HG03565 (cell line): ENCODE data around the gene FBXO44.
"Not testable (repeated sequence)": the region's sequence is repeated elsewhere in the genome, so short reads cannot be mapped to it uniquely, and the experiment has no call there.

Experiments
- ATAC-seq: cut with Tn5 transposase; IDR thresholded peaks from one replicate; pipeline ENCODE4 v1.9.1; 2021; ENCODE audit warnings: mild to moderate bottlenecking, moderate library complexity; ENCODE audit not compliant: unreplicated experiment

The FBXO44 gene

DNA sequence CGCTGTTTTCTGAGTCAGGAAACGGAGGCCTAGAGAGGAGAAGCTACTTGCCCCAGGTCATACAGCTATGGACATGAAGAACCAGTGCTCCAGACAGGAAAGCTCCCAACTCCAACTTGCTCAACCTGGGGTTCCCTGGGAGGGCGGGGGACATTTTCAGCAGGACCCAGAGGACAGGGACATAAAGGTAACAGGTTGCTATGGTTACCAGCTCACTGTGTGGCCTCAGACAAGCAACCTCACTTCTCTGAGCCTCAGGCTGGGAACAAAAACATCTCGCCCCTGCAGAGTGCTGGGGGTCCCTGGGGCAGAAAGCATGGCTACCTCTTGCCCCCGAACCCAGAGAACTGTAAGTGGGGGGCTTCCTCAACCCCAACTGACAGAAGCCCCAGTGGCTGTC, 16.6 kb upstream of the FBXO44 start:
- no peak for ATAC-seq

DNA sequence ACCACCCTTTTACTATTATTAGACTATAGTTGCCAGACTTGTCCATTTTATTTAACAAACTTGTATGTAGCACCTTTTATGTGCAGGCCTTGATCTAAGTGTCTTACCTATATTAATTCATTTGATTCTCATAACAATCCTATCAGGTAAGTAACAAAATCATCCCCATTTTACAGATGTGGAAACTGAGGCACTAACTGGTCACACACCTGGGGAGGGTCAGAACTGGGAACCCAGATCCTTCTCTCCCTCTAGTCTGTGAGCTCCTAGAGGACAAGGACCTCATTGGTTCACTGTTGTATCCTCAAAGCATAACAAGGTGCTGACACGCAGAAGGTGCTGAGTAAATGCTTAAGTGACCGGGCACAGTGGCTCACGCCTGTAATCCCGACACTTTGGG, 15.3 kb upstream of the FBXO44 start:
- no peak for ATAC-seq

DNA sequence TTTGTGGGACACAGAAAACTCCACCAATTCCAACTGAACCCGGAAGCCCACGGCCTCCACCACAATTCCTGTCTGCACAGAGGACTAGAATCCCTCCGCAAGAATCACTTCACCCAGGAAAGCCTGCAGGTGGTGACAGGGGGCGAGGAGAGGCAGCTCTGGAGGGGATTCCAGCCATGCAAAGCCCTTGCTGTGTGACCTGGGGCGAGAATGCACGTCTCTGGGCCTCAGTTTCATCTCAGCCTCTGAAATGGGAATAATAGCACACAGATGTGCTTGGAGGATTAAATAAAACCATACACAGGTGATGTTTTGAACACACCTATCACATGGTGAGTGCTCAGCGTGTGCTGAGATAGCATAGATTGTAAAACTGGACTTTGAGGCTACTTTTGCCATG, 14.6 kb upstream of the FBXO44 start:
- no peak for ATAC-seq

DNA sequence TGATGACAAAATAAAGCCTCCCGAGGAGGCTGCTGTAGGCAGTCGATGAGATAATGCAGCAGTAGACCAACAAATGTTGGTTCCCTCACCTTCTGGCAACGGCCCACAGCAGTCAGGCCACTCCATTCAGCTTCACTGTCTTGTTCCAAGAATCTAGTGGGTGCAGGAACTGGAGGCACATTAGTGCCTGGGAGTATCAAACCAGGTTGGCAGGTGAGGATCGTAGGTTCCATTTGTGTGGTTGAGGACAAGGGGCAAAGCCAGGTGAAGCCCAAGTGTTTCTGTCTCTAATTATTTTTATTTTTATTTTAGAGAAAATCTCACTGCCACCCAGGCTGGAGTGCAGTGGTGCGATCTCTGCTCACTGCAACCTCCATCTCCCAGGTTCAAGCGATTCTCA, 13.7 kb upstream of the FBXO44 start:
- no peak for ATAC-seq

DNA sequence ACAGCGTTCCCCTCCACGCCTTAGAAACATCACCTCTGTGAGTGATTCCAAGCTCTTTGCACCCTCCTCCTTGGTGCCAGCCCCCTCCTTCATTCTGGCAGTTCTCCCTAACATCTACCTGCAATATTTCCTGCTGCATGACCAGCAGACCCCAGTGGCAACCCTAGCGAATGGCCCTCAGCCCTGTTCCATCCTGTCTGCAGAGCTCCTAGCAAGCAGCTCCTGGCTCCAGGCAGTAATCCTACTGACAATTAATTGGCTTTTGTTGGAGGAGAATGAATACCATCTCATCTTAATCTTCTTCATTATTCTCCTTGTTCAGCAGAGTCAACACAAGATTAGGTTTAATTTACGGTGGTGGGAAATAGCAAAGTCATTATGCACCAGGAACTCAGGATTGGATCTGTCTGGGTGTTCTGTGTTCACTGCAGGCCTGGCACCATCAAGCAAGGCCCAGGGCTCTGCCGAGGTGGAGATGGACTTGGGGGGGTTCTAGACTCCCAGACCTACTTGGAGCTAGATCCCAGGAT, 12.8 kb upstream of the FBXO44 start:
- ATAC-seq: no peak

DNA sequence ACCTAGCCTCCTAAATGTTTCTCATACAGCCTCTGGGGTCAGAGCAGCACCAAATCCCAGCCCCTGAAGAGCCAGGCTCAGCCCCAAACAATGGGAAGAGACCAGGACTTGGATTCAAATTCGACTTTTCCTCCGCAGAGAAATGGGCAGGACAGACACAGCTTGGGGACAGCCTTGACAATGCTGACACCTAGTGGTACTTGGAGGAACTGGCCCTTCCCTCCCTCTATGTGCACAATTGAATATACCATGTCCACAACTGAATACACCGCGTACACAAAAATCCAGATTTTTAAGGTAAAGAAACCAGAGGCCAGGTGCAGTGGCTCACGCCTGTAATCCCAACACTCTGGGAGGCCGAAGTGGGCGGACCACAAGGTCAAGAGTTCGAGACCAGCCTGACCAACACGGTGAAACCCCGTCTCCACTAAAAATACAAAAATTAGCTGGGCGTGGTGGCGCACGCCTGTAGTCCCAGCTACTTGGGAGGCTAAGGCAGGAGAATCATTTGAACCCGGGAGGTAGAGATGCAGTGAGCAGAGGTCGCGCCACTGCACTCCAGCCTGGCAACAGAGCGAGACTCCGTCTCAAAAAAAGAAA, 12.2 kb upstream of the FBXO44 start:
- ATAC-seq: not testable (repeated sequence)

DNA sequence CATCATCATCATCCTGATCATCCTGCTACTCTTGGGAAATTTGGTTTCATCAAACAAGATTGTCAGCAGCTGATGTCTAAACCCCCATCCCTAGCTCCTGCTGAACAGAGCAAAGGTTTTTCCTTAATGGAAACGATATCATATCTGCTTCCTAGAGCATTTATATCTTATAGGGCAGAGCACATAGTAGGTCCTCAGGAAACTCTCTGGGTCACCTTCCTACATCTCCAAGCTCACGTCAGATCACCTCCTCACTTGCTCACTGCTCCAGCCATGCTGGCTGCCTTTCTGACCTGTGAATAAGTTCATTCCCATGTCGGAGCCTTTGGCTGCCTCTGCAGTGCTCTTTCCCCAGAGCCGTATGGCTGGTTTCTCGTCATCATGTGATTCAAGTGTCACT, 10.9 kb upstream of the FBXO44 start:
- ATAC-seq: no peak

DNA sequence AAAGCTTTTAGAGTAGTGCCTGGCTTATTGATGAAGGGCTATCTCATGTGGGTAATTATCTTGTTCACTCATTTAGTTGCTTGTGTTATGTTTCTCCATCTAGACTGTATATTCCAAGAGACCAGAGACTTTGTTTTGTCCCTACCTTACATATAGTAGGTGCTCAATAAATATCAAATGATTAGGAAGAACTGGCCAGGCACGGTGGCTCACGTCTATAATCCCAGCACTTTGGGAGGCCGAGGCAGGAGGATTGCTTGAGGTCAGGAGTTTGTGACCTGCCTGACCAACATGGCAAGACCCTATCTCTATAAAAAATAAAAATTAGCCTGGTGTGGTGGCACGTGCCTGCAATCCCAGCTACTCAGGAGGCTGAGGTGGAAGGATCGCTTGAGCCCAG, 9.4 kb upstream of the FBXO44 start:
- no peak for ATAC-seq

DNA sequence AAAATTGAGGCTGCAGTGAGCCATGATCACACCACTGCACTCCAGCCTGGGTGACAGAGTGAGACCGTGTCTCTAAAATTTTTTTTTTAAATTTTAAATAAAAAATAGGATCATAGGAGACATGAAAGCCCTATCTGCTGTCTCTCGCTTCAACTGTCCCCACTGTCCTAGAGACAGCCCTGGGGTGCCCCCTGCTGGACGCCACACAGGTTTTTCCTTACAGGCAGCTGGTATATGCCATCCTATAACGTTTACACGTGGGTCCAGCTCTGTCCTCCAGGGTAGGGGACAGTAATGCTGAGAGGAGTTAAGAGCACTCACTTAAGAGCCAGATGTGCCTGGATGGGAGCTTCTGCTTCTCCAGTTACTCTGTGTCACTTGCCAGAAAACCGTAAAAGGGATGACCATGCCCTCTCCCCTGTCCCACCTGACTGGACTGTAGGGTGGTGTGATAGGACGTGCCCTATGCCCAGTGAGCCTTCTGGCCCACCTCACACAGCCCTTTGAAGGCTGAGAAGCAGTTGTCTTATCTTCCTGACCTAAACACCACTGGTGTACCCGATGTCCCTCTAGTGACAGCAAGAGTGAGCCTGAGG, 8.9 kb upstream of the FBXO44 start:
- no peak for ATAC-seq

DNA sequence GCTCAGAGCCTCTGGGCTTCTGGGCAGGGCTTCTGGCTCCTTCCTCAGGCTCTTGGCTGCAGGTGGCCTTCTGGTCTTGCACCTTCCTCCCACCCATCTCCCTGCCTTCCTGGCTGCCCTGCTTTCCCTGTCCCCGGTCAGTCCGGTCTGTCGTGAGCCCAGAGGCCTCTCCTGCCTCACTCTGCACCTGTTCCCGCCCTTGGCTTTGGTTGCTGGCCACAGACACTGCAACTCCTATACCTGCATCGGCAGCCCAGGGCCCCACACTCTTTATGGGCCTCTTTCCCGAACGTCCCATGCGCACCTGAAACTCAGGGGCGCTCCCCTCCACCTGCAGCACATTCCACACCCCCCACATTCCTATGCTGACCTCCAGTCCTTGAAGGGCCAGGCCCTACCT, 8.4 kb upstream of the FBXO44 start:
- no peak for ATAC-seq

DNA sequence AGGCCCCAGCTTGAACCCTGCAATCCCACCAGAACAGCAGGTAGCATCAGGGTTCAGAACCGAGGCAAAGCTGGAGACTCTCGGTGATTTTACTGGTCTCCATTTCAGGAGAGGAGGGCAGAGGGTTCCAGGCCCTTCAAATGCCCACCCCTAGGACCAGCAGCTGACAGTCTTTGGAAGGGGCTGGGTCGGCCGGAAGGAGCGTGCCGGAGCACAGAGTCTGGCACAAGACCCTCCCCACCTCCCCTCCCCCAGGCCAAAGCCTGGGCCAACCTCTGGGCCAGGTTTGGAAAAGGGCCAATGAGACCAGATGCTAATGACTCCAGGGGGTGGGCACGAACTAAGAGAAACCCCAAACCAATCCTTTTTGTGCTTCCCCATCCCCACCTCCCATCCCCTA, 7.3 kb upstream of the FBXO44 start:
- ATAC-seq: no peak

DNA sequence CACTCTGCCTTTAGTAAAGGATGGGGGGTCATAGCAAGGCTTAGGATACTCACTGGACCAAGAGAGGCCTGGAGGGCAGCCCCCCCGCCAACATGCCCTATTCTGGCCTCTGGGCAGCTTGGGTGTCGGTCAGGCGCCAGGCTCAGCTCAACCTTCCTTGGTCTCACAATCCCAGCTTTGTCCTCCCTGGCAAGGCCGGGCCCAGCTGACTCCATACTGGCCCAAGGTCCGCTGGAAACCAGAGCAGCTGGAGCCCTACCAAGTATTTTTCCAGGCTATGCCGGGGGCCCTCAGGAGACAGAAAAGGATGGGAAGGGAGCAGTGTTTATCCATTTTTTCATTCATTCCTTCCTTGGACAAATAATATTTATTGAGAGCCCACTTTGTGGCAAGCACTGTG, 6.6 kb upstream of the FBXO44 start:
- no peak for ATAC-seq

DNA sequence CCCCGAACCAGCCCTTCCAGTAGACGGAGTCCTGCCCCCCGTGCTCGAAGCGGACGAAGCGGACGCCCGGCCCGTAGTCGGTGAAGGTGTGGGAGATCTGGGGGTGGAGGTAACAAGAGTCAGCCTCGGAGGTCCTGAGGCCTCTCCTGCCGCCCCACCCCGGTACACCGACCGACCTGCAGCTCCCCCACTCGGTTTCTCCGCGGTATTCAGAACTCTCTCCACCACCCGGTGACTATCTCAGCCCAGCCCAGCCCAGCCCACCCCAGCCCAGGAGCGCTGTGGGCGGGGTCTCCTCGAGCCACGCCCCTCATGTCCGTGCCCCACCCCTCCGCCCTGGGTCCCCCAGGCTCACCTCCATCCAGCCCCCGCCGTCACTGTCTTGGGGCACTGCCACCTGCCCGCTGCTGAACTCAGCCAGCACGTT, 5.9 kb upstream of the FBXO44 start:
- ATAC-seq: no peak

DNA sequence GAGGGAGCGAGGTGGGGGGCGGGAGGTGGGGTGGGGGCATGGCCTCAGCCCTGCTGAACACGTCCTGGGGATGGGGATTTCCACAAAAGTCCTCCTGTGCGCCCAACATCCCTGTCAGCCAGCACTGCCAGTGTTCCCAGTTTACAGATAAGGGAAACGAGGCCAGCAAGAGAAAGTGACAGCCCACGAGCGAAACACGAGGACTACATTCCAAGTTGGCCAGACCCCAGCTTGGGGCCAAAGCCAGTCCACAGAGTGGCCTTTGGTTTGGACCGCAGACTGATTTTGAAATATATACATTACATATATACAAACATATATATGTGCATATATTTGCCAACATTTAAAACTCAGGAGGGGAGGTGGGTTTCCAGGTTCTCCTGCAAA, 5.4 kb upstream of the FBXO44 start:
- no peak for ATAC-seq

DNA sequence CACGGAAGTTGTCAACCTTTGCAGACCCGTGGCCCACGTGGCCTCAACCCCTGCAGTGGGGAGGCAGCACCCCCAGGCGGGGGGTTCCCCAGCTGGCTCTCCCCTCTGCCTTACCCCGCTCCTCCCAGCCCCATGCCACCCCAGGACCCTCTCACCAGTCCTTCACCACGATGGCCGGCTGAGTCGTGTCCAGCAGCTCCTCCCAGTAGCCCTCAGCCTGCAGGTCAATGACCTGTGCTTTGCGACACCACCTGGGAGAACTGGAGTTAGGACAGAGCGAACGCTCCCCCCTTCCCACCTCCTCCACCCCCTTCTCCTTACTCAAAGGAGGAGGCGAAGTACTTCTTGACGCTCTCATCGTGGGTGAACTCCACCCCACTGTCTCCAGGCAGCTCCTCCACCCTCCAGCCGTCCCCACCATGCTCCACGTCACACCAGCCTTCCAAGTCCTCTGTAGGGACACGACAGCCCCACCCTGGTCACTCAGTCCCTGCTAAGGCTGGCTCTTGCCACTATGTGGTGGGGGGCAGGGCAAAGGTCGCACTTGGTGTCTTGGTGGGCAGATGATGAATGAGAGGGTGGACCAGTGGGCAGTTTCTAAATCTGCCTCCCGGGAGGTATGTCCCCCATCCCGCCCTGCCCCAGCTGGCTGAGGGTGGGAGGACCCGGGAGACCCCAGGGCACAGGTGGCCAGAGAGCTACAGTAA, 4.9 kb upstream of the FBXO44 start:
- no peak for ATAC-seq

DNA sequence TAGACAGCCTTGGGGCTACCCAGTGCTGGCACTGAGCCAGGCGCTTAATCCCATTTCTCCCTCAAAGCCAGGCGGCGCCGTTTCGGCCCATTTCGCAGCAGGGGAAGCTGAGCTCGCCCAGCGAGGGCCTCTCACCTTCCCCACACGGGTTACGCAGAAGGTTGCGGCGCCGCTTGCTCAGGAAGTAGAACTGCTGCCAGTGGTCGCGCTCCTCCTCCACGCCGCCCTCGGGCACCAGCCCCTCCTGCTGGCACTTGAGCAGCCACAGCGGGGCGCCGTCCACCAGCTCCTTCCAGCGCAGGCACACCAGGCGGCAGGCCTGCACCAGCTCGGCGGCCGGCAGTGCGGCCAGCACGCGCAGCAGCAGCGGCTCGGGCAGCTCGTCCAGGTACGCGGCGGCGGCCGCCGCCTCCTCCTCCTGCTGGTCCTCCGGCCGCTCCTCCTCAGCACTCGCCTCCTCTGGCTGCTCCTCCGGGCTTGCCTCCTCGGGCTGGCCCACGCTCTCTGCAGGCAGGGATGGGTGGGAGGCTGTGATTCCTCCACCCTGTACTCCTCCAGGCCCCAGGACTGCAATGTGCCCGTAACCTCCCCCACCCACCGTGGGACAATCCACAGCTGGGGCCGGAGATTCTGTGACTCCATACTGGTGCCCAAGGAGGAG, 4.2 kb upstream of the FBXO44 start:
- no peak for ATAC-seq

DNA sequence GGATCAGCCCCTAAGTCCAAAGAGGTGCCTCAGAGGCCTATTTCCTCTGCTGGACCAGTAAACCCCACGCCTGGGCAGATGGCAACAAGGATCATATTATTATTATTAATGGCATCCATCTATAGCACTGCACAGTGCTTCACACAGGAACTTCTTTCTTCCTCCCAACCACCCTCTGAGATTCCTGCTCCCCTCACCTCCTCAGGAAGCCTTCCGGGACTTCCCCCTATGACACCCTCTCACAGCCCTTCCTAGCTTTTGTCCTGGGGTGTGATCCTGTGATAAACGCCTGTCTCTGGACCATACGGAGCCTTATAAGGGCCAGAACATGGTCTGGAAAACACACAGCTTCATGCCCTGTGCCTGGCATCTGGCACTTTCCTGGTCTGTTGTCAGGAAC, 3.7 kb upstream of the FBXO44 start:
- ATAC-seq: no peak

DNA sequence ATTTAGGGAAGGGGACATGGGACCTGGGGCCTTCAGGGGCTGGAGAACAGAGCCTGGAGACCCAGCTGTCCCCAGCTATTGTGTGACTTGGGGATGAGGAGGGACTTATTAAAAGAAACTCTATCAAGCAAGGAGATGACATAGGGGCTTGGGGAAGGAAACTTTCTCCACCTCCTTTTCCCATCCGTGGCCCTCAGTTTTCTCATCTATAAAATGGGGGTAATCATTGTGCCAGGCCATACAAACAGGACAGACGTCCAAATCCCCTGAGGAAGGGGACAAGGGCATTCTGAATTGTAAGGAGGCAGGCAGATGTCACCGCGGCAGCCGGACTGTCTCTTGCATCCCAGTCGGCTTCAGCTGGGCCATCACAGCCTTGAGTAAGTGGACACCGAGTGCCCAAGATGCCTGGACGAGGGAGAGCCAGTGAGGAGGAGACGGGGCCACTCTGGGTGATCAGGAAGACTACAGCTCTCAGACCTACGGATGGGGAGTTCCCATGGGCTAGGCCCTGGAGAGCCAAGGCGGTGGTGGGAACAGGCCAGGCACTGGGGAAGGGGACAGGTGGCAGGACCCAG, 2.4 kb upstream of the FBXO44 start:
- ATAC-seq: no peak

DNA sequence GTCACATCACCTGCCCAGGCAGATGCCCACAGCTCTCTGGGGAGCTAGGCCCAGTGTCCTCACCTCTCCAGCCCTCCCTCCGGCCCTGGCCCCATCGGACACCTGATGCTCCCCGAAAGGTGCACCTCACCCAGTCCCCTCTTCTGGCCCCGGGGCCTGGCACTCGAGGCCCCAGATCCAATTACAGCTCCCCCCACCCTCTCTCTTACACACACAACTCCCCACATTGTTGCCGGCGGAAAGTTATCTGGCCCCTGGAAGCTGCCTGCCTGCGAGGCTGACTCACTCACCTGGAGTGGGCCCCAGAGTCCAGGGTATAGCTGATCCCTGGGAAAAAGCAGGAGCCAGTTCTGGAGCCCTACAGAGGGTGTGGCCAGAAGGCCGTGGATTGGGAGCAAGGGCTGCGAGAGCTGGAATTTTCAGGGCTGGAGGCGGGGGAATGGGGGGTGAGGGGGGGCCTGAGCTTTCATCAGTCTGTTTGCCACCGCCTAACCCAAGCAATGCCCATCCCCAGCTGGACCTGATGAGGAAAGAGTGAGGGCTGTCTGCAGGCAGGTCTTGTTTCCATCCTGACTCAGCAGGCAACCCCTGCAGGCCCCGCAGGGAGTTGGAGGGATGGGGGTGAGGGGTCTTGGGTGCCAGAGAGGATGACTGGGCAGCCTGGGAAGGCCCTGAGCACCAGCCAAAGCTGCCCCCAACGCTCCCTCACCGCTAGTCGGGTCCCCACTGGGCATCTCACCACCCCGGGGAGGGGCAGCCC, 1.4 kb upstream of the FBXO44 start:
- ATAC-seq: no peak

DNA sequence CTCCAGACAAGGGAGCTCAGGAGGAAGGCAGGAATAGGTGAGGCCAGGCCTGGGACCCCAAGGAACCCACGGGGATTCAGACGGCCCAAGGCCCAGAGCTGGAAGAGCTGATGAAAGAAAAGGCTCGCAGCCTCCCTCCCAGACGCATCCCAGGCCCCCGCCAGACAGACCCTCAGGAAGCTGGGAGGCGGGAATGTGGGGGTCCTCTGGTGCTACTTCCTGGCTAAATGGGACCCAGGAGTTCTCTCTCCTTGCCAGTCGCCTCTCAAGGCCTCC, 878 bp upstream of the FBXO44 start:
- no peak for ATAC-seq
